ENCODE measurements around the gene GPR148.

GRCh38 chr2:130756874-130757668 lies 28.2 kb downstream of the GPR148 start:
- TF ChIP-seq, protein P1, sequence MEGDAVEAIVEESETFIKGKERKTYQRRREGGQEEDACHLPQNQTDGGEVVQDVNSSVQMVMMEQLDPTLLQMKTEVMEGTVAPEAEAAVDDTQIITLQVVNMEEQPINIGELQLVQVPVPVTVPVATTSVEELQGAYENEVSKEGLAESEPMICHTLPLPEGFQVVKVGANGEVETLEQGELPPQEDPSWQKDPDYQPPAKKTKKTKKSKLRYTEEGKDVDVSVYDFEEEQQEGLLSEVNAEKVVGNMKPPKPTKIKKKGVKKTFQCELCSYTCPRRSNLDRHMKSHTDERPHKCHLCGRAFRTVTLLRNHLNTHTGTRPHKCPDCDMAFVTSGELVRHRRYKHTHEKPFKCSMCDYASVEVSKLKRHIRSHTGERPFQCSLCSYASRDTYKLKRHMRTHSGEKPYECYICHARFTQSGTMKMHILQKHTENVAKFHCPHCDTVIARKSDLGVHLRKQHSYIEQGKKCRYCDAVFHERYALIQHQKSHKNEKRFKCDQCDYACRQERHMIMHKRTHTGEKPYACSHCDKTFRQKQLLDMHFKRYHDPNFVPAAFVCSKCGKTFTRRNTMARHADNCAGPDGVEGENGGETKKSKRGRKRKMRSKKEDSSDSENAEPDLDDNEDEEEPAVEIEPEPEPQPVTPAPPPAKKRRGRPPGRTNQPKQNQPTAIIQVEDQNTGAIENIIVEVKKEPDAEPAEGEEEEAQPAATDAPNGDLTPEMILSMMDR (conservative IDR thresholded peaks at IDR 0.05 in 1 of 2, IDR thresholded peaks at IDR 0.05 in 1 of 2; ENCODE audit: low read depth in 1 of 2, low read length in 2 of 2), result no peak
- no peak for TF ChIP-seq EZH2 (IDR thresholded peaks at IDR 0.05; ENCODE audit: low read length, missing control alignments)

Measured in fibroblast of lung (primary cell).